OCI-LY1 (cell line): ENCODE measurements around the gene KHDRBS2.

Experiments used
- EZH2 ChIP-seq: fragments of 200-600 bp; sonication (generic), shearing (Covaris generic); IDR thresholded peaks from 2 replicates; pipeline ENCODE4 v1.8.0; 2017; ENCODE audit warnings: borderline replicate concordance, mixed run types, mild to moderate bottlenecking, antibody characterized with exemption, low read length, moderate library complexity, mixed read lengths
- TF ChIP-seq, protein P1 (sequence below): fragments of 200-600 bp; sonication (generic), shearing (Covaris generic); IDR thresholded peaks from 2 replicates; pipeline ENCODE4 v1.5.1; 2017; ENCODE audit warnings: mild to moderate bottlenecking, antibody characterized with exemption, low read length, moderate library complexity, mixed read lengths

GRCh38 chr6:61935242-61935846 lies 350.7 kb downstream of the KHDRBS2 start:
- TF ChIP-seq, protein P1, sequence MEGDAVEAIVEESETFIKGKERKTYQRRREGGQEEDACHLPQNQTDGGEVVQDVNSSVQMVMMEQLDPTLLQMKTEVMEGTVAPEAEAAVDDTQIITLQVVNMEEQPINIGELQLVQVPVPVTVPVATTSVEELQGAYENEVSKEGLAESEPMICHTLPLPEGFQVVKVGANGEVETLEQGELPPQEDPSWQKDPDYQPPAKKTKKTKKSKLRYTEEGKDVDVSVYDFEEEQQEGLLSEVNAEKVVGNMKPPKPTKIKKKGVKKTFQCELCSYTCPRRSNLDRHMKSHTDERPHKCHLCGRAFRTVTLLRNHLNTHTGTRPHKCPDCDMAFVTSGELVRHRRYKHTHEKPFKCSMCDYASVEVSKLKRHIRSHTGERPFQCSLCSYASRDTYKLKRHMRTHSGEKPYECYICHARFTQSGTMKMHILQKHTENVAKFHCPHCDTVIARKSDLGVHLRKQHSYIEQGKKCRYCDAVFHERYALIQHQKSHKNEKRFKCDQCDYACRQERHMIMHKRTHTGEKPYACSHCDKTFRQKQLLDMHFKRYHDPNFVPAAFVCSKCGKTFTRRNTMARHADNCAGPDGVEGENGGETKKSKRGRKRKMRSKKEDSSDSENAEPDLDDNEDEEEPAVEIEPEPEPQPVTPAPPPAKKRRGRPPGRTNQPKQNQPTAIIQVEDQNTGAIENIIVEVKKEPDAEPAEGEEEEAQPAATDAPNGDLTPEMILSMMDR = no peak
- no peak for TF ChIP-seq EZH2
